Omental fat pad (tissue), 4 donors: ENCODE measurements around the gene B9D1. TPM values are rescaled to one million over a fixed set of nuclear protein-coding genes. Genes with fewer than 3 reads are reported as not detected.

ENCODE experiments used
- ATAC-seq: fragments of 150-250 bp; one replicate; pipeline ENCODE4 v1.9.1; 2016; ENCODE audit warnings: mild to moderate bottlenecking, moderate library complexity; ENCODE audit not compliant: low FRiP score
- DNase-seq: peaks from one replicate; pipeline ENCODE4 v3.0.0-alpha.2; 2019; ENCODE audit warnings: low spot score
- CTCF ChIP-seq, 3 donors: fragments of 450-650 bp; IDR thresholded peaks; one replicate each; pipeline ENCODE4 v1.5.1; 2016 to 2017; ENCODE audit warnings: antibody characterized with exemption in 3 of 3, mild to moderate bottlenecking in 3 of 3, moderate library complexity in 2 of 3
- total RNA-seq, 4 donors: library from RNA; depleted of rRNA; stranded (reverse); fragments of >200 nt; gene quantifications; one replicate each; pipeline ENCODE4 v1.1.0, GENCODE V29; 2016

Gene B9D1
- total RNA-seq, 4 donors from 2014 or later = 8.0 to 27.4 (median 18.3) TPM

- ATAC-seq = no peak
- no peak for TF ChIP-seq CTCF (IDR thresholded peaks at IDR 0.05)
- DNase-seq = no peak
Measured at GRCh38 chr17:19327031-19327783, 35.3 kb downstream of the B9D1 start.

GRCh38 chr17:19325542-19325941 lies 37.0 kb downstream of the B9D1 start:
- DNase-seq (no peak), ATAC-seq (no peak)
- no peak for TF ChIP-seq CTCF (IDR thresholded peaks at IDR 0.05)

GRCh38 chr17:19322861-19323260 lies 39.7 kb downstream of the B9D1 start:
- ATAC-seq (no peak), DNase-seq (no peak)
- no peak for TF ChIP-seq CTCF (IDR thresholded peaks at IDR 0.05)

- TF ChIP-seq CTCF (IDR thresholded peaks at IDR 0.05) = no peak
- DNase-seq (no peak), ATAC-seq (no peak)
Measured at GRCh38 chr17:19322129-19322505, 40.4 kb downstream of the B9D1 start.

GRCh38 chr17:19321481-19322128 lies 40.9 kb downstream of the B9D1 start:
- ATAC-seq = no peak
- DNase-seq = no peak
- no peak for TF ChIP-seq CTCF (IDR thresholded peaks at IDR 0.05)

GRCh38 chr17:19320876-19321275 lies 41.6 kb downstream of the B9D1 start:
- ATAC-seq (no peak), DNase-seq (no peak)
- TF ChIP-seq CTCF (IDR thresholded peaks at IDR 0.05) = no peak
